Neural crest cell (in vitro differentiated cells): ENCODE measurements around the gene GBF1. TPM values are rescaled to one million over a fixed set of nuclear protein-coding genes. Genes with fewer than 3 reads are reported as not detected.

Experiments
- DNase-seq: peaks from one replicate; pipeline ENCODE4 v3.0.0; 2021; ENCODE audit warnings: low read depth, mixed read lengths, low spot score
- H3K27ac Mint-ChIP-seq: one replicate; pipeline ENCODE4 v1.8.0; 2021; ENCODE audit warnings: mild to moderate bottlenecking, mixed read lengths; ENCODE audit not compliant: unreplicated experiment
- H3K27me3 Mint-ChIP-seq: 2 replicates; pipeline ENCODE4 v1.8.0; 2021; ENCODE audit warnings: low read depth, mild to moderate bottlenecking, mixed read lengths
- H3K36me3 Mint-ChIP-seq: 2 replicates; pipeline ENCODE4 v1.8.0; 2021; ENCODE audit warnings: low read depth, mild to moderate bottlenecking, mixed read lengths
- H3K4me1 Mint-ChIP-seq: 2 replicates; pipeline ENCODE4 v1.8.0; 2021; ENCODE audit warnings: mixed read lengths
- H3K4me3 Mint-ChIP-seq: one replicate; pipeline ENCODE4 v1.8.0; 2021; ENCODE audit warnings: mild to moderate bottlenecking, mixed read lengths
- H3K9me3 Mint-ChIP-seq: 2 replicates; pipeline ENCODE4 v1.8.0; 2021; ENCODE audit warnings: mixed read lengths
- long read RNA-seq: library from polyadenylated mRNA; unstranded; transcript quantifications from one replicate; pipeline ENCODE4 v2.0.0, GENCODE V29; 2020
- total RNA-seq: library from RNA; stranded (reverse); gene quantifications from 2 replicates; pipeline ENCODE4 v1.2.1, GENCODE V29; 2021
- TF ChIP-seq, protein P1 (sequence below): fragments of 200-600 bp; sonication (generic); conservative IDR thresholded peaks from 2 replicates; pipeline ENCODE4 v1.5.0; 2021; ENCODE audit warnings: antibody characterized with exemption, mild to moderate bottlenecking

The GBF1 gene, protein sequence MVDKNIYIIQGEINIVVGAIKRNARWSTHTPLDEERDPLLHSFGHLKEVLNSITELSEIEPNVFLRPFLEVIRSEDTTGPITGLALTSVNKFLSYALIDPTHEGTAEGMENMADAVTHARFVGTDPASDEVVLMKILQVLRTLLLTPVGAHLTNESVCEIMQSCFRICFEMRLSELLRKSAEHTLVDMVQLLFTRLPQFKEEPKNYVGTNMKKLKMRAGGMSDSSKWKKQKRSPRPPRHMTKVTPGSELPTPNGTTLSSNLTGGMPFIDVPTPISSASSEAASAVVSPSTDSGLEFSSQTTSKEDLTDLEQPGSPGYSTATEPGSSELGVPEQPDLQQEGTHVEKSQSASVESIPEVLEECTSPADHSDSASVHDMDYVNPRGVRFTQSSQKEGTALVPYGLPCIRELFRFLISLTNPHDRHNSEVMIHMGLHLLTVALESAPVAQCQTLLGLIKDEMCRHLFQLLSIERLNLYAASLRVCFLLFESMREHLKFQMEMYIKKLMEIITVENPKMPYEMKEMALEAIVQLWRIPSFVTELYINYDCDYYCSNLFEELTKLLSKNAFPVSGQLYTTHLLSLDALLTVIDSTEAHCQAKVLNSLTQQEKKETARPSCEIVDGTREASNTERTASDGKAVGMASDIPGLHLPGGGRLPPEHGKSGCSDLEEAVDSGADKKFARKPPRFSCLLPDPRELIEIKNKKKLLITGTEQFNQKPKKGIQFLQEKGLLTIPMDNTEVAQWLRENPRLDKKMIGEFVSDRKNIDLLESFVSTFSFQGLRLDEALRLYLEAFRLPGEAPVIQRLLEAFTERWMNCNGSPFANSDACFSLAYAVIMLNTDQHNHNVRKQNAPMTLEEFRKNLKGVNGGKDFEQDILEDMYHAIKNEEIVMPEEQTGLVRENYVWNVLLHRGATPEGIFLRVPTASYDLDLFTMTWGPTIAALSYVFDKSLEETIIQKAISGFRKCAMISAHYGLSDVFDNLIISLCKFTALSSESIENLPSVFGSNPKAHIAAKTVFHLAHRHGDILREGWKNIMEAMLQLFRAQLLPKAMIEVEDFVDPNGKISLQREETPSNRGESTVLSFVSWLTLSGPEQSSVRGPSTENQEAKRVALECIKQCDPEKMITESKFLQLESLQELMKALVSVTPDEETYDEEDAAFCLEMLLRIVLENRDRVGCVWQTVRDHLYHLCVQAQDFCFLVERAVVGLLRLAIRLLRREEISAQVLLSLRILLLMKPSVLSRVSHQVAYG (N-terminal part only)
- total RNA-seq, result 43.2 and 44.7 TPM in 2 replicates
- long read RNA-seq, partial matches to known transcripts, result 27 of 40 reads
- long read RNA-seq, other reads (novel, unspliced or antisense), result 13 of 40 reads

- TF ChIP-seq, protein P1, sequence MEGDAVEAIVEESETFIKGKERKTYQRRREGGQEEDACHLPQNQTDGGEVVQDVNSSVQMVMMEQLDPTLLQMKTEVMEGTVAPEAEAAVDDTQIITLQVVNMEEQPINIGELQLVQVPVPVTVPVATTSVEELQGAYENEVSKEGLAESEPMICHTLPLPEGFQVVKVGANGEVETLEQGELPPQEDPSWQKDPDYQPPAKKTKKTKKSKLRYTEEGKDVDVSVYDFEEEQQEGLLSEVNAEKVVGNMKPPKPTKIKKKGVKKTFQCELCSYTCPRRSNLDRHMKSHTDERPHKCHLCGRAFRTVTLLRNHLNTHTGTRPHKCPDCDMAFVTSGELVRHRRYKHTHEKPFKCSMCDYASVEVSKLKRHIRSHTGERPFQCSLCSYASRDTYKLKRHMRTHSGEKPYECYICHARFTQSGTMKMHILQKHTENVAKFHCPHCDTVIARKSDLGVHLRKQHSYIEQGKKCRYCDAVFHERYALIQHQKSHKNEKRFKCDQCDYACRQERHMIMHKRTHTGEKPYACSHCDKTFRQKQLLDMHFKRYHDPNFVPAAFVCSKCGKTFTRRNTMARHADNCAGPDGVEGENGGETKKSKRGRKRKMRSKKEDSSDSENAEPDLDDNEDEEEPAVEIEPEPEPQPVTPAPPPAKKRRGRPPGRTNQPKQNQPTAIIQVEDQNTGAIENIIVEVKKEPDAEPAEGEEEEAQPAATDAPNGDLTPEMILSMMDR, result no peak
- peak within 1 kb of the TSS; percentile 91 for H3K27ac Mint-ChIP-seq
- DNase-seq, result peak; percentile 81
- peaks cover 58% of the 10 kb centered on the region for H3K4me1 Mint-ChIP-seq
- H3K36me3 Mint-ChIP-seq, result no peaks in the 10 kb centered on the region
- H3K4me3 Mint-ChIP-seq, result peak within 1 kb of the TSS; percentile 85
- H3K9me3 Mint-ChIP-seq, result no peaks in the 10 kb centered on the region
- H3K27me3 Mint-ChIP-seq, result peaks cover 28% of the 10 kb centered on the region
These were observed at the start of gene GBF1 for GRCh38 chr10:102245082-102245931. GBF1 (plus strand) TSS chr10:102245532; CDS start chr10:102258939, 13,407 bp downstream.

GRCh38 chr10:102196893-102197292 lies 48.4 kb upstream of the GBF1 start:
- TF ChIP-seq, protein P1, result no peak
- Mint-ChIP-seq H3K9me3 (peaks cover 5% of the 10 kb centered on the region), H3K27me3 (peaks cover 2% of the 10 kb centered on the region), H3K4me3 (no peak overlapping the region), H3K4me1 (no peaks in the 10 kb centered on the region), H3K27ac (no peak overlapping the region), H3K36me3 (peaks cover 2% of the 10 kb centered on the region)
- no peak for DNase-seq

DNA sequence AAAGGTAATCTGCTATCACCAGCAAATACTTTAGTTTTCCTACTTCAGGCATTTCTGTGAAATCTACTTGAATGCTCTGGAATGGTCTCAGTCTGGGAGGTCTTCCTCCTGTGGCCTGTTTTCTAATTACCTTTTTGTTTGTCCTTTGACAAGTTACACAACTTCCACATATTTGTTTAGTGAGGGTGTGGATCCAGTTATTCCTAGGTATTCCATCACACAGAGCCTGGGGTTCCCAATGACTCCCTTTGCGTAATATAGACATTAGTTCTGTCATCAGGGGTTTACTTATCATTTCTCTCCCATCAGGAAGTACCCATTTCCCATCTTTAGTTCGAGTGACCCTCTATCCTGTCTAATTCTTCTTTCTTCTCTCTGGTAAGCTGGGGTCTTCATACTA lies 47.3 kb upstream of the GBF1 start:
- H3K9me3 Mint-ChIP-seq, result peaks cover 2% of the 10 kb centered on the region
- no peaks in the 10 kb centered on the region for H3K4me1 Mint-ChIP-seq
- DNase-seq, result no peak
- H3K27ac Mint-ChIP-seq, result no peak overlapping the region
- H3K36me3 Mint-ChIP-seq, result no peaks in the 10 kb centered on the region
- H3K27me3 Mint-ChIP-seq, result peaks cover 8% of the 10 kb centered on the region
- TF ChIP-seq, protein P1, result no peak
- H3K4me3 Mint-ChIP-seq, result no peak overlapping the region

GRCh38 chr10:102200751-102201640 lies 44.3 kb upstream of the GBF1 start:
- H3K27ac Mint-ChIP-seq, result no peak overlapping the region

More at GRCh38 chr10:102200751-102201640, 44.3 kb upstream of the GBF1 start:
- Mint-ChIP-seq H3K4me1 (no peaks in the 10 kb centered on the region), H3K9me3 (no peaks in the 10 kb centered on the region), H3K4me3 (no peak overlapping the region), H3K36me3 (no peaks in the 10 kb centered on the region), H3K27me3 (peaks cover 14% of the 10 kb centered on the region)
- TF ChIP-seq, protein P1, result no peak
- DNase-seq, result no peak
